GM18517 (cell line): ENCODE results near the gene SNX19.
A peak's percentile ranks its signal among the peaks of the same experiment; 100 is the strongest.
"Not testable (repeated sequence)": the region's sequence is repeated elsewhere in the genome, so short reads cannot be mapped to it uniquely, and the experiment has no call there.

Experiments
- ATAC-seq: cut with Tn5 transposase; IDR thresholded peaks from one replicate; pipeline ENCODE4 v1.9.1; 2021; ENCODE audit warnings: mild to moderate bottlenecking, moderate library complexity; ENCODE audit not compliant: unreplicated experiment

SNX19 gene, protein sequence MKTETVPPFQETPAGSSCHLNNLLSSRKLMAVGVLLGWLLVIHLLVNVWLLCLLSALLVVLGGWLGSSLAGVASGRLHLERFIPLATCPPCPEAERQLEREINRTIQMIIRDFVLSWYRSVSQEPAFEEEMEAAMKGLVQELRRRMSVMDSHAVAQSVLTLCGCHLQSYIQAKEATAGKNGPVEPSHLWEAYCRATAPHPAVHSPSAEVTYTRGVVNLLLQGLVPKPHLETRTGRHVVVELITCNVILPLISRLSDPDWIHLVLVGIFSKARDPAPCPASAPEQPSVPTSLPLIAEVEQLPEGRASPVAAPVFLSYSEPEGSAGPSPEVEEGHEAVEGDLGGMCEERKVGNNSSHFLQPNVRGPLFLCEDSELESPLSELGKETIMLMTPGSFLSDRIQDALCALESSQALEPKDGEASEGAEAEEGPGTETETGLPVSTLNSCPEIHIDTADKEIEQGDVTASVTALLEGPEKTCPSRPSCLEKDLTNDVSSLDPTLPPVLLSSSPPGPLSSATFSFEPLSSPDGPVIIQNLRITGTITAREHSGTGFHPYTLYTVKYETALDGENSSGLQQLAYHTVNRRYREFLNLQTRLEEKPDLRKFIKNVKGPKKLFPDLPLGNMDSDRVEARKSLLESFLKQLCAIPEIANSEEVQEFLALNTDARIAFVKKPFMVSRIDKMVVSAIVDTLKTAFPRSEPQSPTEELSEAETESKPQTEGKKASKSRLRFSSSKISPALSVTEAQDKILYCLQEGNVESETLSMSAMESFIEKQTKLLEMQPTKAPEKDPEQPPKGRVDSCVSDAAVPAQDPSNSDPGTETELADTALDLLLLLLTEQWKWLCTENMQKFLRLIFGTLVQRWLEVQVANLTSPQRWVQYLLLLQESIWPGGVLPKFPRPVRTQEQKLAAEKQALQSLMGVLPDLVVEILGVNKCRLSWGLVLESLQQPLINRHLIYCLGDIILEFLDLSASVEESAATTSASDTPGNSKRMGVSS

DNA sequence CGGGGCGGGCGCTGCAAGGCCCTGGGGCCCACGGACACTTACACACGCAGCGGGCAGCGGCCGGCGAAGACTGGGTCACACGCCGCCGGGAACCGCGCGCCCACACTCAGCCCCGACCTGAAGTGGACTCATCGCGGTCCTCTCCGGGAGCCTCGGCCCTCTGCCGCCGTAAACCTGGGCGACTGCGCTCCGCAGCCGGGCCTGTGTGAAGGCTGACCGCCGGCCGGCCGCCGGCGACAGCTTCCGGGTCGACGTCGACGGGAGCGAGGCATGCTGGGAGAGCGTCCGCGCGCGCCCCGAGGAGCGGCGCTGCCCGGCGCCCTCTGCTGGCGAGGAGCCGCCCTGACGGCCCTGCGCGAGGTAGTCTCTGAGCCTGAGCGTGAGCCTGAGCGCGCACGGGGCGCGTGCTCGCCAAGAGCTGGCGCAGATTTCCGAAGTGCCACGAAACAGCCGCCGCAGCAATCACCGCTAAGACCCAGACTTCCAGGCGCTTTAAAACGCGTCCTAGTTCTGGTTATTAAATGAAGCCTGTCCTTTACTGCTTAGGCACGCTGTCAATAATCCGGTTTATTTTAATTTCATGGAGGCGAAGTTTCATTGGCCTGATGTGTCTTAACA is at the start of gene SNX19:
Gene SNX19, minus strand, starts transcription at position 242 of the 618 bp plus-strand sequence. CDS start 540 bp downstream, outside the sequence.
- ATAC-seq = peak; percentile 93

DNA sequence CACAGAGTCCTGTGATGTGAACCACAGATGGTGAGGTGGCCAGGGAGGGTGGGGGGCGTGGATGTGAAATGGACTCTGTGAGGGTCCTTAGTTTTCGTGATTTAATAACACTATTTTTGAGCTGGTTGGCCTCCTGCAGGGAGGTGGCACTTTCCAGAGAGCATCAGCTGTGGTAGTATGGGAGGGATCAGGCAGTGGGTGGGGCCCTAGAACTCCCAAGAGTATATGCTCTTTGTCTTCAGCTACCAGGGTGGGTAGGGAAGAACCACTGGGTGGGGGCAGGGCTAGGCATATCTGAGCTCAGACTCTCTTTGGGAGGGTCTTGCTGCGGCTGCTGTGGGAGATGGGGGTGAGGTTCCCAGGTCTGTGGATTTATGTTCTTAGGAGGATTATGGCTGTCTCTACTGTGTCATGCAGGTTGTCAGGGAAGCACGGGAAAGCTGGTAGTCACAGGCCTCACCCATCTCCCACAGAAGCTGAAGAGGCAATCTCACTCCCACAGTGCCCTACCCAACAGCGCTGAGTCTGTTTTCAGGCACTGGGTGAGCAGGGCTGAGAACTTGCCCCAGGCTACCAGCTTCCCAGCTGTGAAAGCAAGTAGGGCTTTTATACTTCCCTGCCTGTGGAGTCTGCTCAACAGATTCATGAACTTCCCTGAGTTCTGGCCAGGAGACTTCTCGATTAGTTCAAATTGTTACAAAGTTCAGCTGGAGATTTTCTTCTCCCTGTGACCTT is 47.9 kb upstream of the SNX19 start:
- no peak for ATAC-seq

DNA sequence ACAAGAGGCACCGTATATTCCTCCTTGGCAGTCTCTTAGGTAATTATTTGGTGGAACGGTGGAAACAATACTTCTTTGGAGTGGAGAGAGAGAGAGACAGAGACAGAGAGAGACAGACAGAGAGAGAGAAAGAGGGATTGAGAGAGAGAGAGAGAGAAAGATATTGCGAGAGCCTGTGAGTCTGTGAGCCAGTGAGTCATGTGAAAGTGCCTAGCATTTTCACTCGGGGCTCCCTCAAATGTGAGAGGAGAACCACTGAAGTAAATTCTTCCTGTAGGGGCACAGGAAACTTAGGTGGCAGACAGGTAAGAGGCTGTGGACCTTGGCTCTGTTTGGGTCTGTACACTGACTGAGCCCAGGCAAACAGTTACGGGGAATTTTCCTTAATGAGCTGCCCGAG is 31.6 kb upstream of the SNX19 start:
- no peak for ATAC-seq

DNA sequence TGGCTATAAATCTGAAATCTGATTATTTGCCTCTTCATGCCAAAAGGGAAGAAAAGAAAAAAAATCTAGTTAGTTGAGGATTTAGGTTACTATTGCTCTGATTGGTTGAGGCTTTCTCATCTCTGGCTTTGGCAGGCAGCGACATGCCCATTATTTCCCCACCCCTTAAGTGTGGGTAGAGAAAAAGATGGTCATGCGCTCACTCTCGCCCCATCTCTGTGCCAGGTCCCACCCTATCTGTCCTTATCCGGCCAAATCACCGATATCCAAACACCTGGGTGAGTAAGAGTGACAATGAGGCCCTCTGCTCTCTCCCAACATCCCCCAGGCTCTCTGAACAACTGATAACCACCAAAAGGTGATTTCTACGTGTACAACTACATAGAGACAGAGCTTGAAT is 31.2 kb upstream of the SNX19 start:
- no peak for ATAC-seq

DNA sequence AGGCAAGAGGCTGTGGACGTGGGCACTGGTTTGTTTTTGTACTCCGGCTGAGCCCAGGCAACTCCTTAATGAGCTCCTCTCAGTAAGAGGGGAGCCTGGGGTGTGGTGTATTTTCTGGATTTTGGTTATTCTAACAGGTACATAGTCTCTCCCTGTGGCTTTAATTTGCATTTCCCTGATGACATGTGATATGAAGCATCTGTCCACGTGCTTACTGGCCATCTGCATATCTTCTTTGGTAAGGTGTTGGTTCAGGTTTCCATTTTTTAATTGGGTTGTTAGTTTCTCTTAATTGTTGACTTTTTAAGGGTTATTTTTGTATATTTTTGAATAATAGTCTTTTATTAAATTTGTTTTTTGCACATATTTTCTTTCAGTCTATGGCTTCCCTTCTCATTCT is 30.8 kb upstream of the SNX19 start:
- ATAC-seq = no peak

DNA sequence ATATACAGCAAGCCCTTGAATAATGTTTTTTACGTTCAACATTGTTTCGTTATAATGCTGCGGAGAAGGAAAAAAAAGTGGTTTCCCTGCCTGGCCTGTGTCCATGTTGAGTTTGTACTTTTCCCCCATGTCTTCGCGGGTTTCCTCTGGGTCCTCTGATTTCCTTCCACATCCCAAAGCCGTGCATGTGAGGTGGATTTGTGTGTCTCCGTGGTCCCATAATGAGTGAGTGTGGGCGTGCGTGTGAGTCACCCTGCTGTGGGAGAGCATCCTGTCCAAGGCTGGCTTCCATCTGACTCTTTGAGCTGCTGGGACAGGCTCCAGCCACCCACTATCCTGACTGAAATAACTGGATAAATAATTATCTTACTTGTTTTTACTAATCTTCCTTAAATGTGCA is 29.6 kb upstream of the SNX19 start:
- ATAC-seq = no peak

DNA sequence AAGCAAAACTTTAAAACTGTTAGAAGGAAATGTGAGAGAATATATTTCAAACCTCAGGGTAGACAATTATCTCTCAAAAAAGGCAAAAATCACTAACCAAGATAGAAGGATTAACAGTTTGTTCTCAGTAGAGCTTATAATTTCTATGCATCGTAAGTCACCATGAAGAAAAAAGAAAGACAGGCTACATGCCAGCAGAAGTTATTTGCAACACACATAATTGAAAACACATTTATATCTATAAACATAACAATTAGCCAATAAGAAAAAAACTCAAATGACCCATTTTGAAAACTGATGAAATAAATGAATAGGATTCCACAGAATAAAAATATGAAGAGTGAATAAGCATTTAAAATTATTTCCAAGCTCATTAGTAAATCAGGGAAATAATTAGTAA is 24.4 kb upstream of the SNX19 start:
- ATAC-seq = no peak

DNA sequence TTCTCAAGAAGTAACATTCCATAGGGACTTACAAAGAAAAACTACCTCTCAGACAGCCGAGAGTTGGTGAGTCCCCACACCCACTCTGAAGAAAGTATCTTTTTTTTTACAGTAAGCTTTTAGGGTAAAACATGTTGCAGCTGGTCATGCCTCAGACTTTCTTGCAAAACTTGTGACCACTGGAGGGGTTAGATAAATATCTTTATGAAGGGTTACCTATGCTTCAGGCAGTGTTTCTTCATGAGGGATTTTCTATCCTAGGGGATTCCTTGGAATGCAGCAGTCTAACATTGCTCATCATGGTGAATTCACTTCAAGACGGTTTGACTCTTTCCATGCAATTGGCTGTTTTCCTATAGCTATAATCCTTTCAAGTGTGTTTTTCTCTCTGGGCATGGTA is 20.8 kb upstream of the SNX19 start:
- ATAC-seq = no peak

DNA sequence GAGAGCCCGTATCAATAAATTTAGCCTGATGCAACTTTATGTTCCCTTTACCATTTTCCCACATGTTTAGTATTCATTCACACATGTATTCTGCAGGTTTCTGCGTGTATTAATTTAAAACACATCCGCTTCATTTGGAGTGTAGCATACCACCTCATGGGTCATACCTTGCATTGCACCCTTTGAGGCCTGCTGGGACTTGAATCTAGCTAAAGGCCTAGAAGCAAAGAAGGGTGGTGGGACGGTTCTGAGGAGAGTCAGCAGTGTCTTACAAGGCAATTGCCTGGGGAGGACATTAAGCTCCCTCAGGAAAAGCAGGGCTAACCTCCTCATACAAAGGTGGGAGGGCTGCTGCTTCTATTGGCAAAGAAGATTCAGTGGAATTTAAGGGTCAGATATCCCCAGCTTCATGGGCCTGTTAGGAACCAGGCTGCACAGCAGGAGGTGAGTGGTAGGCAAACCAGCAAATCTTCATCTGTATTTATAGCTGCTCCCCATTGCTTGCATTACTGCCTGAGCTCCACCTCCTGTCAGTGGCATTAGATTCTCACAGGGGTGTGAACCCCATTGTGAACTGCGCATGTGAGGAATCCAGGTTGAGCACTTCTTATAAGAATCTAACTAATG is 15.9 kb upstream of the SNX19 start:
- no peak for ATAC-seq

DNA sequence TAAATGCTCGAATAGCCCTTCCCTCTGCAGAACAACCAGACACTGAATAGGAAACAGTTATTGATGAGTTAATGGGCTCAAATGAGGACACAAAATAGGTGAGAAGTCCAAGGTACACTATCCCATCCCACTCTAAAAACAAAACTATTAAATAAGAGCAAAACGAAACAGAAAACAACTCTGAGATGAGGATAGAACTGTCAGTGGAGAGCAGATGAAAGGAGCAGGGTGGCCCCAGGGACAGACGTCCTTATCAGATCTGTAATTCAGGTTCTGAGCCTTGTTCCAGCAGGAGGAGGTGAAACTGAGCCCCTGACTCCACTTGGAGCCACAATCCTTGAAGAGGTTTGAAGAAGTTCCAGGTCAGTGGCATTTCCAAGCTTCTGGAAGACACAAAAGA is 8.5 kb upstream of the SNX19 start:
- ATAC-seq = no peak

DNA sequence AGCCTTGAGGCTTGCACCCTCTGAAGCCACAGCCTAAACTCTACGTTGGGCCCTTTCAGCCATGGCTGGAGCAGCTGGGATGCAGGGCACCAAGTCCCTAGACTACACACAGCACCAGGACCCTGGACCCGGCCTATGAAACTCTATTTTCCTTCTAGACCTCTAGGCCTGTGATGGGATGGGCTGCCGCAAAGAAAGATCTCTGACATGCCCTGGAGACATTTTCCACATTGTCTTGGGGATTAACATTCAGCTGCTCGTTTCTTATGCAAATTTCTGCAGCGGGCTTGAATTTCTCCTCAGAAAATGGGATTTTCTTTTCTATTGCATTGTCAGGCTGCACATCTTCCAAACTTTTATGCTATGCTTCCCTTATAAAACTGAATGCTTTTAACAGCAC is 4.3 kb upstream of the SNX19 start:
- not testable (repeated sequence) for ATAC-seq

DNA sequence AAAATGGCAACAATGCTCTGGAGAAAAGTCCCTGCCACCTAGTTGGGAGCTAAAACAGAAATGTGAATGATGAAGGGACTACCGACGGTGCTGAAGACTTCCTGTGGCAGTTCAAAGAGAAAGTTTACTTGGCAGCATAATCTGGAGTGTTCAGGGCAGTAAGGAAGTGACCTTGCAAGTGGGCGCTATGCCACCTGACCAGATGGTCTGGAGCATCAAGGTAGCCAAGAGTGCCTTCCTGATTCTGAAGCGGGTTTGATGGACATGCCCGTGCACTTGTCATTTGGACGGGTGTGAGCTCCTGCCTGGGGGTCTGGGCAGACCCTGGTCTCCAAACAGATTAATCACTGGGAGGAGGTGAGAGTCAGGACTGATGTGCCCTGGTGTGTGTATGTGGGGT is 1.8 kb upstream of the SNX19 start:
- no peak for ATAC-seq

DNA sequence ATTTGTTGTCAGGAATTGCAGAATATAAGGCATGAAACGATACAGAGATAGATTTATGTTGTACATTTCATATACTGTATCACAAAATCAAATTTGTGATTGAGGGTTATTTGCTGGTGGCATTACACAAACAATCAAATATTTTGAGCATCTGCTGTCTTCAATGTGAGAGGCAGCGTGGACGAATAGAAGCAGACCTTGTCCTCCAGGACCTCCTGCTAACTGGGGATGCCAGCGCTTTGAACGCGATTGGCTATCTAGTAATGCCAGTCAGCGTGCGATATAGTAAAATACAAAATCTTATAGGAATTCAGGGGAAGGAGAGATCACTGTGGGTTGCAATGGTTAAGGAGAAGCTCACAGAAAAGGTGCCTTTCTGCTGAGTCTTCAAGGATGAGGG is 631 bp upstream of the SNX19 start:
- no peak for ATAC-seq

DNA sequence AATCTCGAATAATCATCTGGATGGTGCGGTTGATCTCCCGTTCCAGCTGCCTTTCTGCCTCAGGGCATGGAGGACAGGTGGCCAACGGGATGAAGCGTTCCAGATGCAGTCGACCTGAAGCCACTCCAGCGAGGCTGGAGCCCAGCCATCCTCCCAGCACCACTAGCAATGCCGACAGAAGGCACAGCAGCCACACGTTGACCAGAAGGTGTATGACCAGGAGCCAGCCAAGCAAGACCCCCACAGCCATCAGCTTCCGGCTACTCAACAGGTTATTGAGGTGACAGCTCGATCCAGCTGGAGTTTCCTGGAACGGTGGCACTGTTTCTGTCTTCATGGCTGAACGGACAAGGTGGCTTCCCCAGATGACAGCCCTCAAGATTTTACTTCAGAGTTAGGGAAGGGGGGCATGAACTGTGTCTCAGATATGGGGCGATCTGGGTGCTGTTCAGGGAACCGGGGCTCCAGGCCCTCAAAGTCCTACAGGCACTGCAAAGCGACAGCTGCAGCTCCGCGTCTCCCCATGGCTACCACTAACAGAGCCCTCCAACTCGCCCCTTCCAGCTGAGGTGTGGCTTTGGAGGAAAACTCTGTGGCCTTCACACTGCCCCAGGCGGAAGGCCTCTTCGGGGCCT is 559 bp downstream of the SNX19 start:
- ATAC-seq = no peak

DNA sequence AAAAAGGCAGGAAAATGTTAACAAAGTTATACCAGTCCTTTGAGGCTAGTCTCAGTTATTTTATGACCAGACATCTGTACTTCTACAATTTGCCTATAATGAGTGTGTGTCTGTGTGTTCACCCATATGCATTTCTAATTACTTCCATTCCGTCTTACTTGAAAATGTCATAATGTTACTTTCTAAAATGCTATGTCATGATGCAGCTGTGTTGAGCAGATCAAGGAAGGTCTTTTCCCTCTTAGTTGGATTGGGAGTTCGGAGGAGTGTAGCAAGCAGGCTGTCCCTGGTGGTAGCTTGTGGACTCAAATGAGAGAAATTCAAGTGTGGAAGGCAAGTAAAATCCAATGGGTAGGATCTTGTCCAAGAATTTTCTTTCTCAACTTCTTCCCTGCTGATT is 3.0 kb downstream of the SNX19 start:
- no peak for ATAC-seq

DNA sequence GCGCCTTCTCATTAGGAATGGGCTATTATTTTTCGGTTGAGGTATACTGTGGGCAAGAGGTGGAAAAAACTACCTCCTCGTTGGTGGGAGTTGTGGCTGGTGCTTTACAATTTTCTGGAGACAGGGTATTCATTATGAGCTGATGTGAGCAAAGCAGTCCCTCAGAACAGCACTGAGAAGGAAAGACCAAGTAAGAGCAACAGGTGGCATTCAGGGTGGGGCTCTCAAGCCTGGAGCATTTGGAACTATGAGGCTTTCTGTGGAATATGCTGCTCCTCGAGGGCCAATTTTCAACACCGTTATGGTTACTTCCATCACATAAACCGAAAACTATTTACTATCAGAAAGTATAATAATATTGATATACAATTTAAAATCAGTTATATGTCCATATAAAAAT is 3.7 kb downstream of the SNX19 start:
- ATAC-seq = no peak

DNA sequence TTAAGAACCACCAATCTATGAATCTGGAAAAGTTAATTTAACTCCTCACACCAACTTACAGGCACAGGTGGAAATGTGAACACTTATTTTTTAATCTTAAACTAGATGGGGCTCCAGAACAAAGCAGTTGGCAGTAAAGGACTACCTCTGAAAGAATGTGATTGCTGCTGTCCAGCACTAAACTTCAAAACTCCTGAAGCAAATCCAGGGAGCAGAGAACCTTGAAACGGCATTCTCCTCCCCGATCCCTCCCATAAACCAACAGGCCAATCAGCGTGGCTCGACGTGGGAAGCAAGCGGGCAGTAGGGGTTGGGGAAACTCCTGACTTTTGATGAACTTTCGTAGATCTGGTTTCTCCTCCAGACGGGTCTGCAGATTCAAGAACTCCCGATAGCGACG is 5.0 kb downstream of the SNX19 start:
- no peak for ATAC-seq

DNA sequence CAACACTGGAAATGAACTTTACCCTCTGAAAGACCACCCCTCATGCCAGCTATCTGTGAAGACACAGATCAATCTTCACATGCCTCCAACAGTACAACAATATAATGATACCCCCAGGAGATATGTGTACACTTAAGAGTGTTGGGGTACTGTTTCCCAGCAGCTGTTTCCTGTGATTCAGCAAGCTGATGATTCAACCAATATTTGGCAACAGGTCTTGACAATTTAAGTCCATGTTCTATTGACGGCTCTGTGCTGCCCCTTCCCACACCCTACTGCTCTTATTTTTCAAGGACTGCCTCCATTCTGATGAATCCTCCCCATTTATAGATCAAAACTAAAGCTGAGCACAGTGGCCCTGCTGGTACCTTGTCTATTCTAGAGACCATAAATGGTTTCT is 6.6 kb downstream of the SNX19 start:
- ATAC-seq = no peak

DNA sequence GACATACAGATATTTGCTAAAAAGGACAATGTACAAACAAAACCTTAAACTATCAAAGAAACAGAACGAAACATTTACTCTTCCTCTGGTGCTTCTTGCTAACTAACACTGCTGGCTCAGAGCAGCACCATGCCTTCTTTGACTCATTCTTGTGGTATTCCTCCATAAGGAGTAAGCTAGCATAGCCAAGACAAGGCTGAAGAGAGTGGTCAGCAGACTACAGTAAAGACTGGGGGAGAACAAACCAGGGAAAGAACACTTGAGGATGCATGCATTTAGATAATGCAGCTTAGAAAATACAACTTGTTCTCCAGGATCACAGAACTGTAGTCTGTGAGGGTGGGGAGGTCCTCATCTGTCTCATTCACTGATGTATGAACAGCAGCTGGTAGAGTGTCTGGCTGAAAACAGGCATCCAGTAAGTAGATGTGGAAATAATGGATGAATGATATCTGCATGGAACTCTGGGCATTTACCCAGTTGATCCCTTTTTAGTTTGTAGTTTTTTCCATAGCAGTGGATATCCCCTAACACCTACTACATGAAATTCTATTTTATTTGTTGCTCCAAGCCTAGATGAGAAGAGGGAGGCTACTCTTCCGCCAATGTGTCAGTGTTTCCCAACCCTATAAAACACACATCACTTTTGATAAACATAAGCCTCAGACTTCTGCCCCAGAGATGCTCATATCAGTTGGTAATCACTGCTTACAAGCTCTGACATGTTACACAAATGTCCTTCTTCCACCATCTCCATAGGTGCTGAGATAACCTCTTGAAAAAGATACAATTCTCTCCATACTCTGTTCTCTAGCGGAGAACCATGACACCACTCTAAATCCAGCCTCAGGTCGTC is 7.3 kb downstream of the SNX19 start:
- ATAC-seq = no peak
